Sigmoid colon (tissue), 7 donors: ENCODE results near the gene E2F7. TPM values are rescaled to one million over a fixed set of nuclear protein-coding genes. Genes with fewer than 3 reads are reported as not detected.

ENCODE experiments used
- DNase-seq: peaks from one replicate; pipeline ENCODE4 v3.0.0-alpha.2; 2019
- H3K27ac ChIP-seq, 4 donors: fragments of 200-600 bp; sonication (generic); one replicate each; pipeline ENCODE4 v1.5.1; 2016 to 2019; ENCODE audit warnings: mild to moderate bottlenecking in 1 of 4
- H3K27me3 ChIP-seq, 3 donors: fragments of 200-600 bp; sonication (generic); one replicate each; pipeline ENCODE4 v1.5.1; 2019; ENCODE audit warnings: mild to moderate bottlenecking in 1 of 3
- H3K36me3 ChIP-seq, 4 donors: fragments of 200-600 bp; sonication (generic); one replicate each; pipeline ENCODE4 v1.5.1; 2016 to 2019
- H3K4me1 ChIP-seq, 4 donors: fragments of 200-600 bp; sonication (generic); one replicate each; pipeline ENCODE4 v1.5.1; 2017 to 2019
- H3K4me3 ChIP-seq, 4 donors: fragments of 200-600 bp; sonication (generic); one replicate each; pipeline ENCODE4 v1.5.1; 2017 to 2019; ENCODE audit warnings: mild to moderate bottlenecking in 2 of 4, moderate library complexity in 1 of 4
- H3K9me3 ChIP-seq, 4 donors: fragments of 200-600 bp in 3 of 4; sonication (generic) in 3 of 4; one replicate each; pipeline versions ENCODE4 v1.5.1 to v1.6.1; 2013 to 2019
- EP300 ChIP-seq, 4 donors: sonication (generic); formaldehyde crosslinking; IDR thresholded peaks; one replicate each; pipeline ENCODE4 v1.6.1; 2017; ENCODE audit warnings: antibody characterized with exemption in 4 of 4
- POLR2A ChIP-seq, 2 donors: fragments of 450-650 bp; IDR thresholded peaks; one replicate each; pipeline ENCODE4 v1.6.1; 2016; ENCODE audit warnings: antibody characterized with exemption in 2 of 2, mild to moderate bottlenecking in 2 of 2, moderate library complexity in 2 of 2
- POLR2AphosphoS5 ChIP-seq, 4 donors: sonication (generic); formaldehyde crosslinking; IDR thresholded peaks; one replicate each; pipeline ENCODE4 v1.6.1; 2017; ENCODE audit warnings: antibody characterized with exemption in 4 of 4
- WGBS, 2 donors: extraction: QIAGEN DNeasy Blood & Tissue Kit; methylation state at CpG; one replicate each; pipeline ENCODE4 v1.1.7; 2013; 5-methylcytosine and 5-hydroxymethylcytosine counted together
- intact Hi-C: fragments of 100-400 bp; cut with DNase I; formaldehyde crosslinking; loops from one replicate; pipeline ENCODE4 v1.15.1; 2023
- polyA plus RNA-seq, 3 donors: library from polyadenylated mRNA; stranded (reverse); fragments of 200-250 nt; gene quantifications; one replicate each; pipeline ENCODE4 v1.2.3, GENCODE V29; 2013
- total RNA-seq, 4 donors: library from RNA; depleted of rRNA; stranded (reverse); fragments of >200 nt; gene quantifications; one replicate each; pipeline ENCODE4 v1.1.0, GENCODE V29; 2016
- TF ChIP-seq, protein P1 (sequence below), 4 experiments: fragments of 450-650 bp in 3 of 4; fragments of 200-600 bp in 1 of 4; IDR thresholded peaks; one replicate each; pipeline ENCODE4 v1.5.1; 2016 to 2019; ENCODE audit warnings: antibody characterized with exemption in 4 of 4, mild to moderate bottlenecking in 3 of 4, moderate library complexity in 2 of 4
- donor health status: healthy with polysubstance abuse.
- donor health status: Bipolar disorder and iron deficiency.
- donor health status: healthy.

Gene E2F7
- total and polyA plus RNA-seq, 7 donors, result 0.14 to 1.2 (median 0.23) TPM; not detected in 4

DNA sequence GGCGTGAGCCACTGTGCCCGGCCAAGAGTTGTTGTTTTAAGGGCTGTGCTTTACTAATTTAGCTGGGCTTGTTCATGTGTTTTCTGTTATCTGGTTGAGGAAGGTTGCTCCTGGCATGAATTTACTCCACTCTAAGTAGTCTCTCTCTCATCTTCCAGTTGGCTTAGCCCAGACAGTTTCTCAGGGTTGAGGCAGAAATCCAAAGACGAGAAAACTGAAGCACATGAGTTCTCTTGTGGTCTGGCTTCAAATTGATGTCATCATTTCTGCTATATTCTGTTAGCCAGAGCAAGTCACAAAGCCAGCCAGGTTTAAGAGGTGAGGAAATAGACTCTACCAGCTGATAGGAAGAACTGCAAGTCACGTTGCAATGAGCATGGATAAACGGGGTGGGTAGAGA is 57.9 kb downstream of the E2F7 start:
- DNase-seq, result no peak
- no peaks in the 10 kb centered on the region for H3K9me3 ChIP-seq
- H3K4me1 ChIP-seq, result peaks cover 0 to 5% (median 3%) of the 10 kb centered on the region in 4 donors
- 83 to 89% methylated on average over 5 of the region's 5 CpGs for WGBS, 2 donors
- H3K27ac ChIP-seq, result no peak overlapping the region
- intact Hi-C loops, result no loop called here
- H3K27me3 ChIP-seq, result no peaks in the 10 kb centered on the region
- no peaks in the 10 kb centered on the region for H3K36me3 ChIP-seq
- H3K4me3 ChIP-seq, result no peak overlapping the region
- TF ChIP-seq POLR2AphosphoS5 (IDR thresholded peaks at IDR 0.05) (no peak), POLR2A (IDR thresholded peaks at IDR 0.05) (no peak), EP300 (IDR thresholded peaks at IDR 0.05) (no peak)
- TF ChIP-seq, protein P1, sequence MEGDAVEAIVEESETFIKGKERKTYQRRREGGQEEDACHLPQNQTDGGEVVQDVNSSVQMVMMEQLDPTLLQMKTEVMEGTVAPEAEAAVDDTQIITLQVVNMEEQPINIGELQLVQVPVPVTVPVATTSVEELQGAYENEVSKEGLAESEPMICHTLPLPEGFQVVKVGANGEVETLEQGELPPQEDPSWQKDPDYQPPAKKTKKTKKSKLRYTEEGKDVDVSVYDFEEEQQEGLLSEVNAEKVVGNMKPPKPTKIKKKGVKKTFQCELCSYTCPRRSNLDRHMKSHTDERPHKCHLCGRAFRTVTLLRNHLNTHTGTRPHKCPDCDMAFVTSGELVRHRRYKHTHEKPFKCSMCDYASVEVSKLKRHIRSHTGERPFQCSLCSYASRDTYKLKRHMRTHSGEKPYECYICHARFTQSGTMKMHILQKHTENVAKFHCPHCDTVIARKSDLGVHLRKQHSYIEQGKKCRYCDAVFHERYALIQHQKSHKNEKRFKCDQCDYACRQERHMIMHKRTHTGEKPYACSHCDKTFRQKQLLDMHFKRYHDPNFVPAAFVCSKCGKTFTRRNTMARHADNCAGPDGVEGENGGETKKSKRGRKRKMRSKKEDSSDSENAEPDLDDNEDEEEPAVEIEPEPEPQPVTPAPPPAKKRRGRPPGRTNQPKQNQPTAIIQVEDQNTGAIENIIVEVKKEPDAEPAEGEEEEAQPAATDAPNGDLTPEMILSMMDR (IDR thresholded peaks at IDR 0.05), result no peak

DNA sequence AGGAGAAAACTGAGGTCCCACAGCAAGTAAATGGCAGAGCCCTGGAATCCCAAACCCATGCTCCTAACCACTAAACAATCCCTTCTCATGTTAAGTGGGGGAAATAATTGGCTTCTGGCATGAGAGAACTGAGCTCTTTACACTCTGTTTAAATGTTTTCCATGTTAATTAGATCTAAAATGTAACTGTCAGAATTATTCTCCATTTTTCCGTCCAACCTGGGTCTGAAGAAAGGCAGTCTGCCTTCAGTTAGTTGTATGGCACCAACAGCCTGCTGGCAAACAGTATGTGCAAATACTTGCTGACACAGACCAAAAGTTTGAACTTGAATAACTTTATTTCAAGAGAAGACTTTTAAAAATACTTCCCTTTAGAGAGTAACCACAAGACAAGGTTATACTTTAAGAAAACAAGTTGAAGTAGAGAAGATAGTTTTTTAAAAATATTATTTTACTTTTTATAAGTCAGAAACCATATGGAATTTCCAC is 59.7 kb downstream of the E2F7 start:
- peaks cover 0 to 3% (median 2%) of the 10 kb centered on the region in 4 donors for H3K4me1 ChIP-seq
- no peak for DNase-seq
- intact Hi-C loops, result no loop called here
- H3K36me3 ChIP-seq, result no peaks in the 10 kb centered on the region
- TF ChIP-seq EP300 (IDR thresholded peaks at IDR 0.05), result no peak
- TF ChIP-seq, protein P1 (IDR thresholded peaks at IDR 0.05), result no peak
- no peak for TF ChIP-seq POLR2A (IDR thresholded peaks at IDR 0.05)
- no peak for TF ChIP-seq POLR2AphosphoS5 (IDR thresholded peaks at IDR 0.05)
- no peaks in the 10 kb centered on the region for H3K27me3 ChIP-seq
- no peak overlapping the region for H3K4me3 ChIP-seq
- H3K27ac ChIP-seq, result no peak overlapping the region
- 33 to 92% methylated on average over 1 of the region's 1 CpG for WGBS, 2 donors
- no peaks in the 10 kb centered on the region for H3K9me3 ChIP-seq

DNA sequence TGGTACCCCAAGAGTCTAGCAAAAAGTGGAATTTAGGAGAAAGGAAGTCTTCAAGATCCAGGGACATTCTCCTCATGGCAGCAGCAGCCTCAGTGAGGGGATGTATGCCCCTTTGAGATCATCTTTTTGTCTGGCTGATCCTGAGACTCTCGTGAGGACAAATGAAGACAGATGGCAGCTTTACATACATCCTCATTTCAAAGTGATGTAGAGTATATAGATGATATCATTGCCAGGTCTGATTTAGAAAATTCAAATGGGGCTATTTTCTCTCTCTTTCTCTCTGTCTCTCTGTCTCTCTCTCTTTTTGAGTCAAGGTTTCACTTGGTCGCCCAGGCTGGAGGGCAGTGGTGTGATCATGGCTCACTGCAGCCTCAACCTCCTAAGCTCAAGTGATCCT is 61.5 kb downstream of the E2F7 start:
- 83 to 86% methylated on average over 2 of the region's 2 CpGs for WGBS, 2 donors
- H3K9me3 ChIP-seq, result no peaks in the 10 kb centered on the region
- intact Hi-C loops, result no loop called here
- H3K27me3 ChIP-seq, result no peaks in the 10 kb centered on the region
- H3K4me3 ChIP-seq, result no peak overlapping the region
- H3K36me3 ChIP-seq, result no peaks in the 10 kb centered on the region
- TF ChIP-seq, protein P1 (IDR thresholded peaks at IDR 0.05), result no peak
- TF ChIP-seq POLR2A (IDR thresholded peaks at IDR 0.05), result no peak
- TF ChIP-seq EP300 (IDR thresholded peaks at IDR 0.05), result no peak
- TF ChIP-seq POLR2AphosphoS5 (IDR thresholded peaks at IDR 0.05), result no peak
- no peak for DNase-seq
- H3K4me1 ChIP-seq, result no peaks in the 10 kb centered on the region
- no peak overlapping the region for H3K27ac ChIP-seq

DNA sequence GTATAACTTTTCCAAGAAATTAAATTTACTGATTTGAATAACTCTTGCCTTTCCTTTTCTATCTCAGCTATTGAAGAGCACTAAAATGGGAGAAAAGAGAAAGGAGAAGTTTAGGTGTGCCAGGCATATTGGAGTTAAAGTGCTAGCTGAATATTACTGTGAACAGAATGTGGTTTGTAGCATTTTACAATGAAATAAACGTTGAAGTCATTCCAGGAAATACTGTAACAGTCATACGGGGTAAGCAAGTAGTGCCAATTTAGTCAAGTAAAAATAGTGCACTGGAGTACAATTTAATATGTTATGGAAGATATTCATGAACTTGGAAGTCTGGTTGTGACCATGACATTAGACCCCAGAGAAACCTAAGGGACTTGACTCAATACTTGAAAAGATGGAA is 62.1 kb downstream of the E2F7 start:
- H3K36me3 ChIP-seq, result no peaks in the 10 kb centered on the region
- no peaks in the 10 kb centered on the region for H3K9me3 ChIP-seq
- intact Hi-C loops, result no loop called here
- H3K27ac ChIP-seq, result no peak overlapping the region
- no peaks in the 10 kb centered on the region for H3K4me1 ChIP-seq
- TF ChIP-seq EP300 (IDR thresholded peaks at IDR 0.05) (no peak), POLR2A (IDR thresholded peaks at IDR 0.05) (no peak), POLR2AphosphoS5 (IDR thresholded peaks at IDR 0.05) (no peak)
- TF ChIP-seq, protein P1 (IDR thresholded peaks at IDR 0.05), result no peak
- WGBS, 2 donors, result 0 to 3% methylated on average over 2 of the region's 2 CpGs
- no peak overlapping the region for H3K4me3 ChIP-seq
- no peak for DNase-seq
- H3K27me3 ChIP-seq, result no peaks in the 10 kb centered on the region

DNA sequence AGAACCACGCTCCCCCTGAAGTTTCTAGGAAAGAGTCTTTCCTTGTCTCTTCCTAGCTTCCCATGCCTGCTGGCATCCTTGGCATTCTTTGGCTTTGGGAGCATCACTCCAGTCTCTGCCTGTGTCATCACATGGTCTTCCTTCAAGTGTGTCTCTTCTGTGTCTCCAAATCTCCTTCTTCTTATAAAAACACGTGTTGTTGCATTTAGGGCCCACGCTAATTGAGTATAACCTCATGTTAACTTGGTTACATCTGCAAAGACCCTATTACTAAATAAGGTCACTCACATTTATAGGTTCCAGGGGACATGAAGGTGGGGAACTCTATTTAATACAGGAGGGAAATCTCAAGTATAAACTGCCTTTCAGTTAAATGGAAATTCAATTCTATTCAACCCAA is 63.0 kb downstream of the E2F7 start:
- TF ChIP-seq EP300 (IDR thresholded peaks at IDR 0.05), result no peak
- TF ChIP-seq POLR2AphosphoS5 (IDR thresholded peaks at IDR 0.05), result no peak
- TF ChIP-seq, protein P1 (IDR thresholded peaks at IDR 0.05), result no peak
- H3K4me3 ChIP-seq, result no peak overlapping the region
- WGBS, 2 donors, result 93 to 94% methylated on average over 3 of the region's 3 CpGs
- no peak overlapping the region for H3K27ac ChIP-seq
- DNase-seq, result no peak
- H3K27me3 ChIP-seq, result no peaks in the 10 kb centered on the region
- intact Hi-C loops, result no loop called here
- no peaks in the 10 kb centered on the region for H3K4me1 ChIP-seq
- H3K36me3 ChIP-seq, result no peaks in the 10 kb centered on the region
- H3K9me3 ChIP-seq, result no peaks in the 10 kb centered on the region
